SHP77 (cell line): Measurements from ENCODE around the gene PHLDB2.
"Not testable (repeated sequence)": the region's sequence is repeated elsewhere in the genome, so short reads cannot be mapped to it uniquely, and the experiment has no call there.

ENCODE experiments used
- DNase-seq, 2 experiments: peaks; one replicate each; lab custom pipeline; 2025; lab: John Stamatoyannopoulos, UW

PHLDB2 gene

DNA sequence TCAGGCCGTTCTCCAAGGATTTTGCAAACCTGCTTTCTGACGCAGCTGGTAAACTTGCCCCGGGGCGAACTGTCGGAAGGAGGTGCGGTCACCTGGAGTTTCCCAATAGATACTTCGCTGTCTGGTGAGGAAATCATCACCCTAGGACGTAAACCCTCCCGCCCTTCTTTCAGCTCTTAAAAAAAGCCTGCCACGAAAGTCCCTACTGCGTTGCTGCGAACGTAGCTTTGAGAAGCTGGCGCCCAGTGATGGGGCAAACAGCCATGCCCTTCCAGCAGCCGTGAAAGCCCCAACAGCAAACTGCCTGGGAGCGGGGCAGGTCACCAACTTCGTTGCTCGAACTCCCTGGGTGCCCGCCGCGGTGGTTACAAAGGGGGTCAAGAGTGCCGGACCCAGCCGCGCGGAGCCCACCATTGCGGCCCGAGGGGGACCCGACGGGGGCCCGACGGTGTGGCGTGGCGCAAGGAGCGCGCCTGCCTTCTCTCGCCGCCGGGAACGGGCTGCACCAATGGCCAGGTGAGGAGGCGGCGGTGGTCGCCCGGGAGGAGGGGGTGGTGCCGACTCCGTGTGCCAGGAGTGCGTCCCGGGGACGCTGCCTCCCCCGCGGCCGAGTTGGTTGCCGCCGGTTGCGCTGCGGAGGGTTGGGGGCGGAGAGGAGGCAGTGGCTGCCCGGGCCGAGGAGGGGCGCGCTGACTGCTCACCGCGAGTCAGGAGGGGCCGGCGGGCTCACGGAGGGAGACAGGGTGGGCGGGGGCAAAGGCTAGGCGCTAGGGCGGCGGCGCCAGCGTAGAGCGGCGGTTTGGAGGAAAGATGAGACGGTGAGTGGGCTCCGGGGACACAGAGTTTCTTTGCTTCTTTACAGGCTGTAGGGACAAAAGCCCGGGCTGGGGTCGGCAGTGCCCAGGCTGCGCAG is at the start of gene PHLDB2:
PHLDB2 (plus strand) TSS at position 205 of the 913 bp plus-strand sequence. CDS start 24,813 bp downstream, outside the sequence.
- DNase-seq: peak; percentile 51 to 81

DNA sequence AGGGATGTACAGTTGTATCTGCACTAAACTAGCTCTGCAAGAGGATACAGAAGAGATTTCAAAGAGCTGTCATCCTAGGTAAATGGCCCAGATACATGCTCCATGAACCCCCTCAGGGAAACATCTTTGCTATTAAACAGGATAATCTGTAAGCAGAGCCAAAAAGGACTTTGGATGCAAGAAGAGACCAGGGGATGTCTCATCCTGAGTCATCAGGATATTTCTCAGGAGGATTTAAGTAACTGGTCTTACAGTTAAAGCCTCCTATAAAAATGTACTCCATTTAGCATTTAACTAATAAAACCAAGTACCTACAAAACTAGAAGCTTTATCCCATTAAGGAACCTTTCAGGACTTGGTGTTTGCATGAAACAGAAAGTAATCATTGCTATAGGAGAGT is 48.2 kb upstream of the PHLDB2 start:
- no peak for DNase-seq

- no peak for DNase-seq
Observed at GRCh38 chr3:111811811-111812210, 47.3 kb upstream of the PHLDB2 start.

DNA sequence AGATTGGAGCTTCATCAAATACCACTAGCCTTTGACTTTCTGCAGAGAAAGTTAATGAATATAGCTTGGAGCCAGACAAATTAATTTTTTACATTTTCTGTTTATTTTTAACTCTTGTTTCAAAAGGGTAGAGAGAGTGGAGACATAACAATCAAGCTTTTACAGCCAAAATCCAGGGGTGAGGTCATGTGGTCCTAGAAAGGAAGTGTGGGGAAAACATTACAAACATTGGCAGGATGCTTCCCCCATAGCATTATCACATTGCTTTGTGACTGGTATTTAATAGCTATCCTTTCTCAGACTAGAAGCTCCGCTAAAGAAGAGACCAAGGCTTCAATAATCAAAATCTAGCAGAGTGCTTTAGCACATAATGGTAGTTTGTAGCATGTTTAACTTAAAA is 46.4 kb upstream of the PHLDB2 start:
- no peak for DNase-seq

GRCh38 chr3:111813441-111813840 is 45.6 kb upstream of the PHLDB2 start:
- DNase-seq: no peak

- no peak for DNase-seq
Observed at GRCh38 chr3:111813979-111814378, 45.1 kb upstream of the PHLDB2 start.

DNA sequence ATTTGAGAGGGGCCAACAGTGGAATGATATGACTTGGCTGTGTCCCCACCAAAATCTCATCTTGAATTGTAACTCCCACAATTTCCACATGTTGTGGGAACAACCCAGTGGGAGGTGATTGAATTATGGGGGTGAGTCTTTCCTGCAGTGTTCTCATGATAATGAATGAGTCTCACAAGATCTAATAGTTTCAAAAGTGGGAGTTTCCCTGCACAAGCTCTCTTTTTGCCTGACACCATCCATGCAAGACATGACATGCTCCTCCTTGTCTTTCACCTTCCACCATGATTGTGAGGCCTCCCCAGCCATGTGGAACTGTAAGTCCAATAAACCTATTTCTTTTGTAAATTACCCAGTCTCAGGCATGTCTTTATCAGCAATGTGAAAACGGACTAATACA is 42.3 kb upstream of the PHLDB2 start:
- not testable (repeated sequence) for DNase-seq

- no peak for DNase-seq
Observed at GRCh38 chr3:111819927-111820326, 39.1 kb upstream of the PHLDB2 start.

GRCh38 chr3:111820651-111821050 is 38.4 kb upstream of the PHLDB2 start:
- DNase-seq: no peak

DNA sequence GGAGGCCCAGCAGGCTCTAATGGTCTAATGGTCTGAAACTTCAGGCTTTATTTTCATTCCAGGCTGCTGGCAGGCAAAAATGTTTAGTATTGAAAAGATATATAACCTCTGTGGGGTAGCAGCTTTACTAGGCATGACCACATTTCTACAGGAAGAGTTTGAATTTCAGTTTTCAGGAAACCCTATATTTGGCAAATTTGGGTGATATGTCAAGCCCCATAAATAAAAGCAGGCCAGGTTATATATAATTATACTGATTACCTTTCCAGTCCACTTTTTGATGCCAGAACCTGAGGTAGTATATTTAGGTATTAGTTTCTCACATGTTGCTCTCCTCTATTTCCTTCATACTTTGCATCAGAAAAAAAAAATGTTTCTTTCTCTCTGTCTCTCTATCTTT is 37.2 kb upstream of the PHLDB2 start:
- DNase-seq: no peak

- no peak for DNase-seq
Observed at GRCh38 chr3:111822804-111823203, 36.3 kb upstream of the PHLDB2 start.

DNA sequence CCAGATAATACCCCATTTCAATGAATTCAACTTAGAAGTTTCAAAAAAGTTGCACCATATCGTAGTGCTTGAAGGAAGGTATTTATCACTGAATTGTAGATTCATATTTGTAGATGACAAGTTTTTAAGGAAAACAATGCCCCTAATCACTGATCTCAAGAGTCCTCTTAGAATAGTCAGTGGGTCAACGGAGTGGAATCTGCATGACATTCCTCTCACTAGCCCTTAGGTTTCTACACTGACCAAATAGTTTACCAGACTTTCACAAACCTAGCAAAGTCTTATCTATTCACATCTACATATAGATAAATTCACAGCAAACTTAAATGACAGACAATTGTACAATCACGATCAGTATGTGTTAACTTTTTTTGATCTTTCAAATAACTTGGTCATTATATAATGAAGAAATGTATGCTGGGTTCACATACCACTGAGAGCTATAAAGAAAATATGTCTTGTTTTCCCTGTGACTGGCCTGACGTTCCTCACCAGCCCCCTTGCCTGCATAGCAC is 35.7 kb upstream of the PHLDB2 start:
- DNase-seq: no peak

GRCh38 chr3:111824351-111824750 is 34.7 kb upstream of the PHLDB2 start:
- no peak for DNase-seq

DNA sequence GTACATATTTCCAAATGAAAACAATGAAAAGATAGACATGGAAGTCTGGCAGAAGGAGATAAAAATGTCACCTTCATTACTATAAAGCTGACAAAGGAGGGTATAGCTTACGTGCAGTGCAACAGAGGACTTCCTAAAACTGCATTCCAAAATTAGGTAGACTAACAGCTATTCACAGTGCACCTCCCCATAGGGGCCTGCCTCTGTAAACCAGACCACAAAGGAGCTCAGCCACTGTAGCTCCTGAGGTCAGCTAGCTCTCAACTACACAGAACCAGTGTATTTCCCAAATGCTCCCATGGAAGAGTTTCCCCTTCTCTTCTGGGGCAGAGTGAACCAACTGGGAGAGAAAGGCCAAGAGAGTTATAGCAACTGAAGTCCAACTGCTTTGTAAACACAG is 31.2 kb upstream of the PHLDB2 start:
- no peak for DNase-seq

DNA sequence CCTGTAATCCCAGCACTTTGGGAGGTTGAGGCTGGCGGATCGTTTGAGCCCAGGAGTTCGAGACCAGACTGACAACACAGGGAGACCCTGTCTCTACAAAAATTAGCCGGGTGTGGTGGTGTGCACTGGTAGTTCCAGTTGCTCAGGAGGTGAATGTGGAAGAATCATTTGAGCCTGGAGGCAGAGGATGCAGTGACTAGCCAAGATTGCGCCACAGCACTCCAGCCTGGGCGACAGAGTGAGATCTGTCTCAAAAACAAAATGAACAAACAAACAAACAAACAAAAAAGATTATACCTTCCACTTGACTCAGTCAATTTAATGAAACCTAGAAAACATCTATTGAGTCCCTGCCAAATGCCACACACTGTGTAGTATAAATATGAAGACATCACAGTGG is 30.5 kb upstream of the PHLDB2 start:
- no peak for DNase-seq

- DNase-seq: no peak
Observed at GRCh38 chr3:111829023-111829422, 30.0 kb upstream of the PHLDB2 start.

DNA sequence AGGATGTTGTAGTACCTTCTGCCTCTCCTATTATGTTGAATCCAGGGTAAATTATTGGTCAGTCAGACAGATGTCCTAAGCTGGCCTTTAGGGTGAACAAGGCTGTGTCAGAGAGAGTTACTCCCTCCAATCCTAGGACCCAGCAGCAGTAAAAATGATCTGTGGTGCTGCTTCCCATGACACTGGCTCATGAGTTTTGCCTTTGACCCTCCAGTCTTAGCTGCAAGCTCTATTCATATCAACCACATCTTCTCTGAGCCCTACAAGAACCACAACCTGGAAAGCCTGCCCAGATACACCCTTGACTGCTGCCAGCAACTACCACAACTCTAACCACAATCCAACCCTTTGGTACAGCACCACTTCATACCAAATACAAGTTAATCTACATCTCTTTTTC is 27.2 kb upstream of the PHLDB2 start:
- no peak for DNase-seq

GRCh38 chr3:111837112-111837511 is 22.0 kb upstream of the PHLDB2 start:
- DNase-seq: no peak

- no peak for DNase-seq
Observed at GRCh38 chr3:111838133-111838532, 20.9 kb upstream of the PHLDB2 start.

- no peak for DNase-seq
Observed at GRCh38 chr3:111846039-111846438, 13.0 kb upstream of the PHLDB2 start.

DNA sequence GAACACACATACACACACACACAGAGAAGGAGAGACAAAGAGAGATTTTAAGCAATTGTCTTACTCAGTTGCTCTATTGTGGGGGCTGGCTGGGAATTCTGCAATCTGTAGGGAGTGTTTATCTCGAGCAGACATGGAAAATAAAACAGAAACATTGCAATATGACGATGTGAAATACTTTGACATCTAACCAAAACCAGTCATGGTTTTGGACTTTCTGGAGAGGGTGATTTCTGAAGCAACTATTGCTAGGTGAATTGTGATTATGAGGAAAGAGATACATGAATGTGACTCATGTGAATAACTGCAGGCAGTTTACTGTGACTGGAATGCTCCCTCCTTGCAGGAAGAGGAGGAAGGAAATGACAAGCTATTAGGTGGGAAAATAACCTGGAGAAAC is 12.3 kb upstream of the PHLDB2 start:
- DNase-seq: no peak

DNA sequence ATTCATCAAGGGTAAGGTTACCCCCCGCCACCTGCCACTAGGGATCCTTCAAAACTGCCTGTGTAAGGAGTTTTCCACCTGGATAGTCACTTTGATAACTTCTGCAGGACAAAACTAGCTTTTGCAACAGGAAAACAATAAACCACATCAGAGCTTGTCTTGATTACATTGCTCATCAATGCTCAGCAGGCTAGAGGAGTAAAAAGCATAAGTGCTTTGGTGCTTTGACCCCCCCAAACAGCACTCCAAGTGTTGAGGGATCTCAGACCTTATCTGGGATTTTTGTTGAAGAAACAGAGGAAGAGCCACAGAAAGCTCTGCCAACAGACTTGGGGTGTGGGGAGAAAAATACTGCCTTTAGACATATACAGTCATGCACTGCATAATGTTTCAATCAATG is 10.8 kb upstream of the PHLDB2 start:
- DNase-seq: no peak

DNA sequence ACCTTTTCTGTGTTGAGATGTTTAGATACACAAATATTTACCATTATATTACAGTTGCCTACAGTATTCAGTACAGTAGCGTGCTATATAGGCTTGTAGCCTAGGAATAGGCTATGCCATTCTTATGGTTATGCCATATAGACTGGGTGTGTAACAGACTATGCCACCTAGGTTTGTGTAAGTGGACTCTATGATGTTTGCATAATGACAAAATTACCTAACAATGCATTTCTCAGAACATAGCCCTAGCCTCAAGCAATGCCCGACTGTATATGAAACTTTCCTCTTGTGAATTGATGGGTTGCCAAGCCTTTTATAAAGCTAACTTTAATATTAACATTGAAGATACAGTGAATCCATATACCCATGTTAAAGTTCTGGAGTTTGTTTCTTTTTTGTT is 10.3 kb upstream of the PHLDB2 start:
- no peak for DNase-seq

GRCh38 chr3:111850537-111850936 is 8.5 kb upstream of the PHLDB2 start:
- no peak for DNase-seq
